ENCODE measurements around the gene RAB11FIP5. TPM values are rescaled to one million over a fixed set of nuclear protein-coding genes. Genes with fewer than 3 reads are reported as not detected.

RAB11FIP5 gene
- total and polyA plus RNA-seq, 4 donors: 10.0 to 23.8 (median 11.8) TPM

DNA sequence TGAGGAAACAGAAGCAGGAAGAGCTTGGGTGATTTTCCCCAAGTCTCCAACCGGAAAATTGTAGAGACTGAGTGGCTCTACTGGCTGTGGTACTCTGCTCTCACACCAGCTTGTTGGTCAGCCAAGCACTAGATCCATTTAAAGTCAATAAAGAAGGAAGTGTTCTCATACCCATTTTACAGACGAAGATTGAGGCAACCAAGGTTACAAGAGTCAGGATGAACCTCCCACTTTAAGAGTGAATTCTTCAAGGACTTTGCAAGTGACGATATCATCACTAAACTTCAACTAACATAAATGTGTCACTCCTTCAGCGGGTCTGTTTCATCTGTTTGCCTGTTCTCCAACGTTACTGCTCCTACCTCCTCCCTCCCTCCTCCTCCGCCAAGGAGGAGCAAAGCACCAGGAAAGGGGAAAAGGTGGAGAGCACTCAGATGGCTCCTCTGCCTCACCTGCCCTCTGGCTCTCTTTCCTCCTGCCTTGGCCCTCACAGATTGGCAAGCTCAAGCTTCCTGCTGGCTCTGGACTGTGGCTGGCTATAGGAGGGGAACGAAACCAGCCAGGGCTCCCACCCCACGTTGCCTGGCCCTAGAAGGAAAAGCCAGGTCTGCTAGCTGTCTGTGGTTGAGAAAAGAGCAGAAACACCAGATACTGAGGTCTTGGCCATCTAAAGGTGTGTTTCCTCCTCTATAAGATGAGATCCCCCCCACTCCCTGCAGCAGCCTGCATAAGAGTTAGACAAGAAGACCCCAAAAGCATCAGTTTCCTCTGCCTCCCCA is 3.6 kb upstream of the RAB11FIP5 start:
- DNase-seq (no peak), ATAC-seq (ENCODE audit: insufficient read depth, low FRiP score) (no peak)
- Histone ChIP-seq H3K27me3 (ENCODE audit: control insufficient read depth in 3 of 3, insufficient read depth in 3 of 3, low read length in 2 of 3) (no peaks in the 10 kb centered on the region), H3K9ac (ENCODE audit: insufficient read depth in 1 of 2, low read length in 2 of 2) (no peak overlapping the region), H3K36me3 (ENCODE audit: control insufficient read depth in 4 of 4, insufficient read depth in 4 of 4, low read length in 4 of 4) (no peaks in the 10 kb centered on the region), H3K4me3 (no peak overlapping the region), H3K9me3 (ENCODE audit: control insufficient read depth in 4 of 4, insufficient read depth in 3 of 4, low read length in 3 of 4) (no peaks in the 10 kb centered on the region), H3K27ac (ENCODE audit: low read depth in 1 of 2, low read length in 1 of 2) (no peak overlapping the region), H3K4me1 (ENCODE audit: control insufficient read depth in 5 of 5, insufficient read depth in 5 of 5, low read length in 5 of 5) (peaks cover 0 to 15% (median 0%) of the 10 kb centered on the region in 5 donors)
- TF ChIP-seq, protein P1, sequence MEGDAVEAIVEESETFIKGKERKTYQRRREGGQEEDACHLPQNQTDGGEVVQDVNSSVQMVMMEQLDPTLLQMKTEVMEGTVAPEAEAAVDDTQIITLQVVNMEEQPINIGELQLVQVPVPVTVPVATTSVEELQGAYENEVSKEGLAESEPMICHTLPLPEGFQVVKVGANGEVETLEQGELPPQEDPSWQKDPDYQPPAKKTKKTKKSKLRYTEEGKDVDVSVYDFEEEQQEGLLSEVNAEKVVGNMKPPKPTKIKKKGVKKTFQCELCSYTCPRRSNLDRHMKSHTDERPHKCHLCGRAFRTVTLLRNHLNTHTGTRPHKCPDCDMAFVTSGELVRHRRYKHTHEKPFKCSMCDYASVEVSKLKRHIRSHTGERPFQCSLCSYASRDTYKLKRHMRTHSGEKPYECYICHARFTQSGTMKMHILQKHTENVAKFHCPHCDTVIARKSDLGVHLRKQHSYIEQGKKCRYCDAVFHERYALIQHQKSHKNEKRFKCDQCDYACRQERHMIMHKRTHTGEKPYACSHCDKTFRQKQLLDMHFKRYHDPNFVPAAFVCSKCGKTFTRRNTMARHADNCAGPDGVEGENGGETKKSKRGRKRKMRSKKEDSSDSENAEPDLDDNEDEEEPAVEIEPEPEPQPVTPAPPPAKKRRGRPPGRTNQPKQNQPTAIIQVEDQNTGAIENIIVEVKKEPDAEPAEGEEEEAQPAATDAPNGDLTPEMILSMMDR (IDR thresholded peaks at IDR 0.05; ENCODE audit: control extremely low read depth, extremely low read depth): no peak
- WGBS, 2 donors: 72 to 77% methylated on average over 8 of the region's 8 CpGs

DNA sequence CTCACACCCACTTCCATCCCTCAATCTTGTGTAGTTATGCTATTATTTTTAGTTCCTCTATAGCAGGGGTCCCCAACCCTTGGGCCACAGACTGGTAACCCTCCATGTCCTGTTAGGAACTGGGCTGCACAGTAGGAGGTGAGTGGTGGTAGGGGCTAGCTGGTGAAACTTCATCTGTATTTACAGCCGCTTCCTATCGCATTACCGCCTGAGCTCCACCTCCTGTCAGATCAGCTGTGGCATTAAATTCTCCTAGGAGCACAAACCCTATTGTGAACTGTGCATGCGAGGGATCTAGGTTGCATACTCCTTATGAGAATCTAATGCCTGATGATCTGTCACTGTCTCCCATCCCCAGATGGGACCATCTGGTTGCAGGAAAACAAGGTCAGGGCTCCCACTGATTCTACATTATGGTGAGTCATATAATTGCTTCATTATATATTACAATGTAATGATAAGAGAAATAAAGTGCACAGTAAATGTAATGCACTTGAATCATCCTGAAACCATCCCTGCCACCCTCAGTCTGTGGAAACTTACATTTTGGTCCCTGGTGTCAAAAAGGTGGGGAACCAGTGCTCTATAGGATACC is 1.6 kb upstream of the RAB11FIP5 start:
- no peak for ATAC-seq (ENCODE audit: insufficient read depth, low FRiP score)
- Histone ChIP-seq H3K36me3 (ENCODE audit: control insufficient read depth in 4 of 4, insufficient read depth in 4 of 4, low read length in 4 of 4) (no peaks in the 10 kb centered on the region), H3K4me3 (no peak overlapping the region), H3K9me3 (ENCODE audit: control insufficient read depth in 4 of 4, insufficient read depth in 3 of 4, low read length in 3 of 4) (no peaks in the 10 kb centered on the region), H3K9ac (ENCODE audit: insufficient read depth in 1 of 2, low read length in 2 of 2) (no peak overlapping the region), H3K27ac (ENCODE audit: low read depth in 1 of 2, low read length in 1 of 2) (no peak overlapping the region), H3K4me1 (ENCODE audit: control insufficient read depth in 5 of 5, insufficient read depth in 5 of 5, low read length in 5 of 5) (peaks cover 0 to 24% (median 0%) of the 10 kb centered on the region in 5 donors), H3K27me3 (ENCODE audit: control insufficient read depth in 3 of 3, insufficient read depth in 3 of 3, low read length in 2 of 3) (no peaks in the 10 kb centered on the region)
- WGBS, 2 donors: 80 to 82% methylated on average over 4 of the region's 4 CpGs
- no peak for DNase-seq
- TF ChIP-seq, protein P1 (IDR thresholded peaks at IDR 0.05; ENCODE audit: control extremely low read depth, extremely low read depth): no peak

DNA sequence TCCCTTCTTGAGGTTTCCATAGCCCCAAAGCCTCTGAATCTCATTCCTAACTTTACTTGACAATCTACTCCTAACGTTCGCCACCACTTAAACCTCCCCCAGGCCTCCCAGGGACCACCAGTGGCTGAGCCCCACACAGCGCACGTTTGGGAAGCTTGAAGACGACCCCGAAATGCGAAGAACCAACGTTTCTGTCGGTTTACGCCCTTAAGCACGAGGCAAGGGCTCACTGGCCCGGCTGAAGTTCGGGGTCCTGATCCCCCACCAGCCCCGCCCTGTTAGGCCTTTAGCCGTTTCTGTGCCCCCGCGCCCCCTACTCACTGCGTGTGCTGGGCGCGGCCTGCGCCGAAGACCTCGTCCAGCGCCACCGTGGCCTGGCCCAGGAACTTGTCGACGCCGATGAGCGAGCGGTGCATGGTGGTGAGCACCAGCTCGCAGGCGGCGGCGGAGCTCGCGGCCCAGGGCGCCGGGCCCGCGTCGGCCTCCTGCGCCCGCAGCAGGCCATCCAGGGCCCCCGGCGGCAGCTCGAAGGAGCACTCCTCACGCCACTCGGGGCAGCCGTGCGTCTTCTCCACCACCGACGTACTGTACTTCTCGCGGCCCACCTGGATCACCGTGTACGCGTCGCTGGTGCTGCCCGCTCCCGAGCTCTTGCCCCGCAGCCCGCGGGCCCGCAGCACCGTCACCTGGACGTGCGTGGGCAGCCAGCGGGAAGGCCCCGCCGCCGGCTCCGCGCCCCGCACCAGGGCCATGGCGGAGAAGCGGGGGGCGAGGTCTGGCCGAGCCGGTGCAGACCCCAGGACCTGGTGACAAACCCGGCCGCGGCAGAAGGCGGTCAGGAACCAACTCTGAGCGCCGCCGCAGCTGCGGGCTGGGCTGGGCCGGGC is 479 bp downstream of the RAB11FIP5 start:
- DNase-seq (peak; percentile 52 to 55 (median 54)), ATAC-seq (ENCODE audit: insufficient read depth, low FRiP score) (no peak)
- Histone ChIP-seq H3K4me1 (ENCODE audit: control insufficient read depth in 5 of 5, insufficient read depth in 5 of 5, low read length in 5 of 5) (peaks cover 0 to 24% (median 8%) of the 10 kb centered on the region in 5 donors), H3K27me3 (ENCODE audit: control insufficient read depth in 3 of 3, insufficient read depth in 3 of 3, low read length in 2 of 3) (no peaks in the 10 kb centered on the region), H3K4me3 (peak overlapping the region; percentile 77), H3K27ac (ENCODE audit: low read depth in 1 of 2, low read length in 1 of 2) (peak overlapping the region; percentile 80 to 92), H3K36me3 (ENCODE audit: control insufficient read depth in 4 of 4, insufficient read depth in 4 of 4, low read length in 4 of 4) (no peaks in the 10 kb centered on the region), H3K9ac (ENCODE audit: insufficient read depth in 1 of 2, low read length in 2 of 2) (peak overlapping the region; percentile 14 to 68), H3K9me3 (ENCODE audit: control insufficient read depth in 4 of 4, insufficient read depth in 3 of 4, low read length in 3 of 4) (no peaks in the 10 kb centered on the region)
- TF ChIP-seq, protein P1 (IDR thresholded peaks at IDR 0.05; ENCODE audit: control extremely low read depth, extremely low read depth): no peak
- 1 to 2% methylated on average over 71 to 88 of the region's 88 CpGs for WGBS, 2 donors

Measured in lung (tissue), 12 donors.